Upper lobe of left lung (tissue), 6 donors: Measurements from ENCODE around the gene MAD1L1. TPM values are rescaled to one million over a fixed set of nuclear protein-coding genes. Genes with fewer than 3 reads are reported as not detected.

Source experiments
- ATAC-seq, 2 donors: fragments of 200-7000 bp; cut with Tn5 transposase; one replicate each; pipeline ENCODE4 v1.9.1; 2022; ENCODE audit warnings: mild to moderate bottlenecking in 2 of 2, moderate library complexity in 2 of 2; ENCODE audit not compliant: low FRiP score in 2 of 2
- DNase-seq, 2 donors: peaks; one replicate each; pipeline ENCODE4 v3.0.0-alpha.2; 2019 to 2020
- H3K27ac ChIP-seq, 4 donors: fragments of 200-600 bp; sonication (generic); one replicate each; pipeline ENCODE4 v1.5.1; 2016 to 2019
- H3K27me3 ChIP-seq, 4 donors: fragments of 200-600 bp; sonication (generic); one replicate each; pipeline ENCODE4 v1.5.1; 2017 to 2019
- H3K36me3 ChIP-seq, 4 donors: fragments of 200-600 bp; sonication (generic); one replicate each; pipeline ENCODE4 v1.5.1; 2016 to 2019
- H3K4me1 ChIP-seq, 4 donors: fragments of 200-600 bp; sonication (generic); one replicate each; pipeline ENCODE4 v1.5.1; 2018 to 2019
- H3K4me3 ChIP-seq, 4 donors: fragments of 200-600 bp; sonication (generic); one replicate each; pipeline ENCODE4 v1.5.1; 2017 to 2019; ENCODE audit warnings: mild to moderate bottlenecking in 2 of 4, moderate library complexity in 1 of 4
- H3K9me3 ChIP-seq, 4 donors: fragments of 200-600 bp; sonication (generic); one replicate each; pipeline ENCODE4 v1.5.1; 2018 to 2019
- CTCF ChIP-seq, 6 experiments: fragments of 450-650 bp in 4 of 6; fragments of 200-600 bp in 2 of 6; sonication (generic) in 2 of 6; IDR thresholded peaks; one replicate each; pipeline ENCODE4 v1.5.1; 2016 to 2019; ENCODE audit warnings: antibody characterized with exemption in 6 of 6
- EP300 ChIP-seq, 4 donors: sonication (generic); formaldehyde crosslinking; IDR thresholded peaks; one replicate each; pipeline ENCODE4 v1.5.1; 2017; ENCODE audit warnings: antibody characterized with exemption in 4 of 4, control low read depth in 2 of 4
- POLR2A ChIP-seq, 4 donors: fragments of 450-650 bp; IDR thresholded peaks; one replicate each; pipeline ENCODE4 v1.5.1; 2016 to 2017; ENCODE audit warnings: antibody characterized with exemption in 4 of 4, mild to moderate bottlenecking in 2 of 4
- POLR2AphosphoS5 ChIP-seq, 2 donors: sonication (generic); formaldehyde crosslinking; IDR thresholded peaks; one replicate each; pipeline ENCODE4 v1.5.1; 2017; ENCODE audit warnings: antibody characterized with exemption in 2 of 2
- WGBS, 2 donors: methylation state at CpG; one replicate each; pipeline ENCODE4 v1.1.5; 2017 to 2018; 5-methylcytosine and 5-hydroxymethylcytosine counted together
- total RNA-seq, 6 donors: library from RNA; depleted of rRNA in 4 of 6; stranded (reverse); fragments of >200 nt in 4 of 6; gene quantifications; one replicate each; pipeline versions ENCODE4 v1.1.0 to v1.2.1, GENCODE V29; 2016 to 2021
- donor health status: DM: no; HTN: no; CAD: no; lungs with moderate emphysema.
- donor health status: DM: no; HTN: yes; CAD: no; lungs with severe emphysema.

MAD1L1 gene
- total RNA-seq, 6 donors from 2014 or later, result 40.6 to 364 (median 65.6) TPM

- 91 to 92% methylated on average over 7 to 9 of the region's 9 CpGs for WGBS, 2 donors
- Histone ChIP-seq H3K27me3 (no peaks in the 10 kb centered on the region), H3K27ac (no peak overlapping the region), H3K9me3 (no peaks in the 10 kb centered on the region), H3K4me3 (no peak overlapping the region), H3K4me1 (peaks cover 0 to 22% (median 10%) of the 10 kb centered on the region in 4 donors), H3K36me3 (no peaks in the 10 kb centered on the region)
- ATAC-seq, result no peak
- TF ChIP-seq CTCF (IDR thresholded peaks at IDR 0.05) (no peak), EP300 (IDR thresholded peaks at IDR 0.05) (no peak), POLR2A (IDR thresholded peaks at IDR 0.05) (no peak), POLR2AphosphoS5 (IDR thresholded peaks at IDR 0.05) (no peak)
- peak in 1 of 2 donors; percentile 60 for DNase-seq
Observed at GRCh38 chr7:1914743-1915142, 318.0 kb downstream of the MAD1L1 start.

- no peaks in the 10 kb centered on the region for H3K27me3 ChIP-seq
- no peak overlapping the region for H3K4me3 ChIP-seq
- peaks cover 0 to 18% (median 8%) of the 10 kb centered on the region in 4 donors for H3K4me1 ChIP-seq
- no peak overlapping the region for H3K27ac ChIP-seq
- H3K9me3 ChIP-seq, result no peaks in the 10 kb centered on the region
- TF ChIP-seq POLR2A (IDR thresholded peaks at IDR 0.05) (no peak), POLR2AphosphoS5 (IDR thresholded peaks at IDR 0.05) (no peak), EP300 (IDR thresholded peaks at IDR 0.05) (no peak), CTCF (IDR thresholded peaks at IDR 0.05) (no peak)
- 73 to 80% methylated on average over 13 to 21 of the region's 21 CpGs for WGBS, 2 donors
- ATAC-seq (no peak), DNase-seq (peak in 1 of 2 donors; percentile 71)
- no peaks in the 10 kb centered on the region for H3K36me3 ChIP-seq
Observed at GRCh38 chr7:1914321-1914720, 318.4 kb downstream of the MAD1L1 start.

DNA sequence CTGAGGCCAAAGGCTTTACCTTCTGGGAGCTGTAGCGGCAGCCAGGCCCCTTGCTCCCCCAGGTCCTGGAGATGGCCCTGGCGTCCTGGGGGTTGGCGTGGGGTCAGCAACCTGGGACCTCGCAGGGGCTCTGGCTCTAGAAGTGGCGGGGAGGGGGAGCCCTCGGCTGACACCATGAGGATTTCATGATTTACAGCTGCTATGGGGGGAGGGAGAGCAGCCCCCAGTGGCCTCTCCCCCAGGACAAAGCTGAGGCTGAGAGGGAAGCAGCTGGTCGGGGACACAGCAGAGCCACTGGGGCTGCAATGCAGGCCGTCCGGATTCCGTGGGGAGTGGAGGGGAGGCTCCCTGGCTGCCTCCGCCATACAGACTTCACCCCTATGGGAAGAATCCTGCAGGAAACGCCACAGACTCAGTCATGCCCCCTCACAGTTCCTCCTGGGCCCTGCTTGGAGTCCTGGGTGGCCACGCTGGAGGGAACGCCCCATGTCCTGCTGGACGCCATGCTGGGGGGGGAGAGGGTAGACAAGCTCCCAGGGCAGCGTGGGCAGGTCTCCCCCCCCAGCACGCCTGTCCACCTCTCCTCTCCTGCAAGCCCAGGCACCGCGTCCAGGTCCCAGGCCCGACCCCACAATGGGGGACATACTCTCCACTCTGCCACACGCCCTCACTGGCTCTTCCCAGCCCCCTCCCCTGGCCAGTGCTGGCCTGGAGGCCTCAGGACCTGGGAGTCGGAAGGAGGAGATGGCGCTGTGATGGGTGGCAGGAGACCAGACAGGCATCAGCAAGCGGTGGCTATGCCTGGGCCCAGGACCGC lies 319.1 kb downstream of the MAD1L1 start:
- peaks cover 0 to under 1% (median 0%) of the 10 kb centered on the region in 4 donors for H3K36me3 ChIP-seq
- H3K27ac ChIP-seq, result no peak overlapping the region
- 86 to 90% methylated on average over 12 to 24 of the region's 25 CpGs for WGBS, 2 donors
- H3K4me1 ChIP-seq, result peaks cover 0 to 16% (median 7%) of the 10 kb centered on the region in 4 donors
- H3K9me3 ChIP-seq, result no peaks in the 10 kb centered on the region
- no peak for ATAC-seq
- no peaks in the 10 kb centered on the region for H3K27me3 ChIP-seq
- H3K4me3 ChIP-seq, result no peak overlapping the region
- peak in 1 of 2 donors; percentile 59 for DNase-seq
- no peak for TF ChIP-seq EP300 (IDR thresholded peaks at IDR 0.05)
- TF ChIP-seq POLR2A (IDR thresholded peaks at IDR 0.05), result no peak
- TF ChIP-seq POLR2AphosphoS5 (IDR thresholded peaks at IDR 0.05), result no peak
- no peak for TF ChIP-seq CTCF (IDR thresholded peaks at IDR 0.05)

DNA sequence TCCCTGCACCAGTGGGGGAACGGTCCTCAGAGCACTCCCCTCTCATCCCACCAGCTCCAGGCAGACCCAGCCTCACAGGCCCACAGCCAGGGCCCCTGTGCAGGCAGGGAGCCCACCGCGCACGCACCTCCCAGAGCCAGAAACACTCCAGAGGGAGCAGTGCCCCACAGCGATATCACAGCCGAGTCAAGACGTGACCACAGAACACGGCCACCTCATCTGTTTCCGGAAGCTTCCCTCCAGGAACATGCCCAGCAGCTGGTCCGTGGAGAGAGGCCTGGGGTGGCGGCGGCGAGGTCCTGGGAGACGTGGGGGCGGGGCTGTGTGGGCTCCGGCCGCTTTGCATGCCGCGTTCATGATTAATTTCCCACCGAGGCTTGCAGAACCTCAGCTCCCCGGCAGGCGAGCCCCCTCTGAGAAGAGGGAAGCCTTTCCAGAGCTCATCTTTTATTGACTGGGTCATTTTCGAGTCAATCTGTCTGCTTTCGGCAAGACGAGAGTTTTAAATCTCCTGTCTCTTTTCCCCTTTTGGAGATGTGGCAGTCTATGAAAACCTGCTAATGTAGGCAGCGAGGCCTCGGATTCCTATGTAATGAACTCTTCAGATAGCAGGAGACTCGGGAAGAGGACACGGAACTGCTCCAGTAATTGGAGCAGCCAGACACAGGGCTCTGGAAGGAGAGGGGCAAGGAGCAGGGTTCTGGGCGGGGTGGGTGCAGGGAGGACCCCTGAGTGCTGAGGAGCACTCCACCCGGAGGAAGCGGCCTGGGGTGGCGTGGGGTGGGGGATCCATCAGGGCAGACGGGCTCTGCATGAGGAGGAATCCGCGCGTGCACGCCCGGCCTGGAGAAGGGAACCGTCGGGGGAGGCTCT lies 319.9 kb downstream of the MAD1L1 start:
- Histone ChIP-seq H3K27me3 (no peaks in the 10 kb centered on the region), H3K9me3 (no peaks in the 10 kb centered on the region), H3K4me3 (no peak overlapping the region), H3K27ac (no peak overlapping the region), H3K36me3 (peaks cover 0 to 3% (median 0%) of the 10 kb centered on the region in 4 donors), H3K4me1 (peaks cover 0 to 12% (median 6%) of the 10 kb centered on the region in 4 donors)
- 79 to 80% methylated on average over 25 to 41 of the region's 41 CpGs for WGBS, 2 donors
- ATAC-seq (no peak), DNase-seq (peak in 1 of 2 donors; percentile 85)
- TF ChIP-seq POLR2A (IDR thresholded peaks at IDR 0.05), result no peak
- no peak for TF ChIP-seq POLR2AphosphoS5 (IDR thresholded peaks at IDR 0.05)
- TF ChIP-seq EP300 (IDR thresholded peaks at IDR 0.05), result no peak

DNA sequence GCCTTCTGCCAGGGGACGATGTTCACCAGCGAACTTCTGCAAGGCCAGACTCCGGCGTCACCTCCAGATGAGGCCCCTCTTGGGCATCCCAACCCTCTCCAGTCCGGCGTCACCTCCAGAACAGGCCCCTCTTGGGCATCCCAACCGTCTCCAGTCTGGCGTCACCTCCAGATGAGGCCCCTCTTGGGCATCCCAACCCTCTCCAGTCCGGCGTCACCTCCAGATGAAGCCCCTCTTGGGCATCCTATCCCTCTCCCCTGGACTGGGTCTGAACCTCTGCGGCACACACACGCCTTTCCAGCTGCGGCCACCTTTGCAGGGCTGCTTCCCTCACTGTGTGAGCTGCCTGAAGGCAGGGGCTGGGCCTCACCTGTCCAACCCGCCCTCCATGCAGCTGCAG lies 321.2 kb downstream of the MAD1L1 start:
- H3K27ac ChIP-seq, result no peak overlapping the region
- peaks cover 0 to 5% (median 0%) of the 10 kb centered on the region in 4 donors for H3K4me1 ChIP-seq
- DNase-seq, result peak in 1 of 2 donors; percentile 49
- WGBS, 2 donors, result 89% methylated on average over 12 to 14 of the region's 14 CpGs
- no peaks in the 10 kb centered on the region for H3K27me3 ChIP-seq
- no peak overlapping the region for H3K4me3 ChIP-seq
- TF ChIP-seq POLR2AphosphoS5 (IDR thresholded peaks at IDR 0.05) (no peak), POLR2A (IDR thresholded peaks at IDR 0.05) (no peak), EP300 (IDR thresholded peaks at IDR 0.05) (no peak), CTCF (IDR thresholded peaks at IDR 0.05) (no peak)
- peaks cover 0 to 3% (median 0%) of the 10 kb centered on the region in 4 donors for H3K36me3 ChIP-seq
- no peaks in the 10 kb centered on the region for H3K9me3 ChIP-seq
- ATAC-seq, result no peak
